ENCODE measurements around the gene PIK3C3. TPM values are rescaled to one million over a fixed set of nuclear protein-coding genes. Genes with fewer than 3 reads are reported as not detected.

PIK3C3 gene
- total and polyA plus RNA-seq, 9 of the 15 experiments (the other 6 are each of a cell fraction or from before 2014, with no cell fraction given) = 27.0 to 101 (median 42.9) TPM

DNA sequence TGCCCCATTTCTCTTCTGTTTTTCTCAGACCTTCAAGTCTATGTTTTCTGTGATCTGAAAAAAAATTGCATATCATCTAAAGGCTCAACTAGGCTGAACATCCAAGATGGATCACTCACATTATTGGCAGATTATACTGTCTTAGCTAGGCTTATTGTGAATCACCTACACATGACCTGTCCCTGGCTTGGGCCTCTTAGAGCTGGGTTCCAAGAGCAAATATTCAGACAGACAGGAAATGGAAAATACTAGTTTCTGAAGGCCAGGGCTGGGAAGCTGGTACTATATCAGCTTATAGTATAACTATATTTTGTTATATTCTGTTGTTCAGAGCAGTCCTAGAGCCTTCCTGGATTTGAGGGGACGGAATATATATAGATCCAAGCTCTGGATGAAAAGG, 90.3 kb downstream of the PIK3C3 start:
- intact Hi-C loops (cut with micrococcal nuclease) = no loop called here
- H3K9me3 ChIP-seq (replicated peaks; ENCODE audit: control insufficient read depth, insufficient read depth, low read depth, low read length) = no peaks in the 10 kb centered on the region
- ChIA-PET CTCF (ENCODE audit: low intra/inter-chr PET ratio) (no interaction called here), POLR2A (no interaction called here)
- DNase-seq (ENCODE audit: extremely low read depth in 1 of 4, low spot score in 3 of 4) = no peak
- no peak overlapping the region for H3K4me3 ChIP-seq
- H4K20me1 ChIP-seq (replicated peaks; ENCODE audit: control insufficient read depth, insufficient read depth, low read length) = no peaks in the 10 kb centered on the region
- peaks cover 3% of the 10 kb centered on the region; the same call in 2 of the 3 replicates for H3K36me3 ChIP-seq (ENCODE audit: control insufficient read depth, insufficient read depth, low read length)
- no TSS peak for BruUV-seq (replicated peaks)
- ATAC-seq = no peak
- no peak overlapping the region for H3K27ac ChIP-seq (ENCODE audit: extremely low read depth, low read depth, low read length)
- in situ Hi-C loops (cut with MboI) = no loop called here
- no peak for FAIRE-seq
- no peak overlapping the region for H3K4me2 ChIP-seq (ENCODE audit: insufficient read depth, low read length)
- H3K4me1 ChIP-seq (replicated peaks in 1 of 2; ENCODE audit: control insufficient read depth in 2 of 2, insufficient read depth in 2 of 2, low read length in 2 of 2) = no peaks in the 10 kb centered on the region
- H3K27me3 ChIP-seq (ENCODE audit: control insufficient read depth in 2 of 2, insufficient read depth in 2 of 2, low read length in 2 of 2) = no peaks in the 10 kb centered on the region
- H3K79me2 ChIP-seq (ENCODE audit: control insufficient read depth, insufficient read depth, low read length) = no peaks in the 10 kb centered on the region
- no peak overlapping the region for H2AFZ ChIP-seq (ENCODE audit: low read depth, low read length)
- H3K9ac ChIP-seq (ENCODE audit: insufficient read depth in 1 of 2, low read depth in 2 of 2, low read length in 2 of 2) = no peak overlapping the region
- 91% methylated on average over 1 of the region's 1 CpG for WGBS (ENCODE audit: insufficient coverage, low coverage, missing lambda C conversion rate)
- H3K9me1 ChIP-seq (ENCODE audit: control insufficient read depth, insufficient read depth, low read length) = no peaks in the 10 kb centered on the region
- TF ChIP-seq FOXA3 (CRISPR knock-in tag; conservative IDR thresholded peaks at IDR 0.05 in 1 of 2, IDR thresholded peaks at IDR 0.05 in 1 of 2) (no peak), SIRT6 (IDR thresholded peaks at IDR 0.05; ENCODE audit: low read depth, low read length) (no peak), ZNF778 (CRISPR knock-in tag; IDR thresholded peaks at IDR 0.05) (no peak), MTA1 (IDR thresholded peaks at IDR 0.05; ENCODE audit: borderline replicate concordance) (no peak), XRCC5 (IDR thresholded peaks at IDR 0.05; ENCODE audit: low read depth, low read length) (no peak), RCOR1 (IDR thresholded peaks at IDR 0.05; ENCODE audit: borderline replicate concordance in 1 of 2, low read depth in 2 of 2, low read length in 2 of 2) (no peak), LCOR (CRISPR knock-in tag; IDR thresholded peaks at IDR 0.05) (no peak), FUS (optimal IDR thresholded peaks at IDR 0.05; ENCODE audit: low read depth, low read length) (no peak), TSC22D4 (tag; IDR thresholded peaks at IDR 0.05) (no peak), XRCC3 (IDR thresholded peaks at IDR 0.05) (no peak), XRCC4 (IDR thresholded peaks at IDR 0.05; ENCODE audit: extremely low read depth, insufficient read depth, insufficient read length) (no peak), GABPB2 (CRISPR knock-in tag; conservative IDR thresholded peaks at IDR 0.05) (no peak), UBTF (IDR thresholded peaks at IDR 0.05; ENCODE audit: borderline replicate concordance in 1 of 2, low read depth in 2 of 2, low read length in 2 of 2) (no peak), GABPA (tag; conservative IDR thresholded peaks at IDR 0.05; ENCODE audit: low read depth) (no peak), ZNF436 (CRISPR knock-in tag; IDR thresholded peaks at IDR 0.05) (no peak)
- TF ChIP-seq, protein P1, sequence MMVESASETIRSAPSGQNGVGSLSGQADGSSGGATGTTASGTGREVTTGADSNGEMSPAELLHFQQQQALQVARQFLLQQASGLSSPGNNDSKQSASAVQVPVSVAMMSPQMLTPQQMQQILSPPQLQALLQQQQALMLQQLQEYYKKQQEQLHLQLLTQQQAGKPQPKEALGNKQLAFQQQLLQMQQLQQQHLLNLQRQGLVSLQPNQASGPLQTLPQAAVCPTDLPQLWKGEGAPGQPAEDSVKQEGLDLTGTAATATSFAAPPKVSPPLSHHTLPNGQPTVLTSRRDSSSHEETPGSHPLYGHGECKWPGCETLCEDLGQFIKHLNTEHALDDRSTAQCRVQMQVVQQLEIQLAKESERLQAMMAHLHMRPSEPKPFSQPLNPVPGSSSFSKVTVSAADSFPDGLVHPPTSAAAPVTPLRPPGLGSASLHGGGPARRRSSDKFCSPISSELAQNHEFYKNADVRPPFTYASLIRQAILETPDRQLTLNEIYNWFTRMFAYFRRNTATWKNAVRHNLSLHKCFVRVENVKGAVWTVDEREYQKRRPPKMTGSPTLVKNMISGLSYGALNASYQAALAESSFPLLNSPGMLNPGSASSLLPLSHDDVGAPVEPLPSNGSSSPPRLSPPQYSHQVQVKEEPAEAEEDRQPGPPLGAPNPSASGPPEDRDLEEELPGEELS (CRISPR knock-in tag; IDR thresholded peaks at IDR 0.05; ENCODE audit: borderline replicate concordance) = no peak
- TF ChIP-seq, protein P2, sequence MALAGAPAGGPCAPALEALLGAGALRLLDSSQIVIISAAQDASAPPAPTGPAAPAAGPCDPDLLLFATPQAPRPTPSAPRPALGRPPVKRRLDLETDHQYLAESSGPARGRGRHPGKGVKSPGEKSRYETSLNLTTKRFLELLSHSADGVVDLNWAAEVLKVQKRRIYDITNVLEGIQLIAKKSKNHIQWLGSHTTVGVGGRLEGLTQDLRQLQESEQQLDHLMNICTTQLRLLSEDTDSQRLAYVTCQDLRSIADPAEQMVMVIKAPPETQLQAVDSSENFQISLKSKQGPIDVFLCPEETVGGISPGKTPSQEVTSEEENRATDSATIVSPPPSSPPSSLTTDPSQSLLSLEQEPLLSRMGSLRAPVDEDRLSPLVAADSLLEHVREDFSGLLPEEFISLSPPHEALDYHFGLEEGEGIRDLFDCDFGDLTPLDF (CRISPR knock-in tag; IDR thresholded peaks at IDR 0.05) = no peak
